Dedifferentiated amniotic fluid mesenchymal stem cell (primary cell): Measurements from ENCODE around the gene MIOS.
"Not testable (repeated sequence)": the region's sequence is repeated elsewhere in the genome, so short reads cannot be mapped to it uniquely, and the experiment has no call there.

Experiments
- DNase-seq: peaks from one replicate; pipeline ENCODE4 v3.0.0-alpha.2; 2016; ENCODE audit errors: extremely low spot score

MIOS gene

GRCh38 chr7:7647495-7648036 lies 80.9 kb downstream of the MIOS start:
- no peak for DNase-seq

GRCh38 chr7:7650682-7651206 lies 84.1 kb downstream of the MIOS start:
- DNase-seq: no peak

- no peak for DNase-seq
These were observed 84.8 kb downstream of the MIOS start for GRCh38 chr7:7651479-7651878.

- DNase-seq: no peak
These were observed 86.3 kb downstream of the MIOS start for GRCh38 chr7:7652798-7653540.

- no peak for DNase-seq
These were observed 87.0 kb downstream of the MIOS start for GRCh38 chr7:7653593-7654187.

GRCh38 chr7:7654964-7655715 lies 88.5 kb downstream of the MIOS start:
- DNase-seq: no peak

- DNase-seq: not testable (repeated sequence)
These were observed 89.8 kb downstream of the MIOS start for GRCh38 chr7:7656459-7656858.
